Fibroblast of skin of left biceps (primary cell): ENCODE results near the gene TBC1D25.

Source experiments
- DNase-seq, 2 experiments: peaks; one replicate each; pipeline ENCODE4 v3.0.0-alpha.2; 2013; ENCODE audit warnings: low read depth in 2 of 2

Gene TBC1D25

DNA sequence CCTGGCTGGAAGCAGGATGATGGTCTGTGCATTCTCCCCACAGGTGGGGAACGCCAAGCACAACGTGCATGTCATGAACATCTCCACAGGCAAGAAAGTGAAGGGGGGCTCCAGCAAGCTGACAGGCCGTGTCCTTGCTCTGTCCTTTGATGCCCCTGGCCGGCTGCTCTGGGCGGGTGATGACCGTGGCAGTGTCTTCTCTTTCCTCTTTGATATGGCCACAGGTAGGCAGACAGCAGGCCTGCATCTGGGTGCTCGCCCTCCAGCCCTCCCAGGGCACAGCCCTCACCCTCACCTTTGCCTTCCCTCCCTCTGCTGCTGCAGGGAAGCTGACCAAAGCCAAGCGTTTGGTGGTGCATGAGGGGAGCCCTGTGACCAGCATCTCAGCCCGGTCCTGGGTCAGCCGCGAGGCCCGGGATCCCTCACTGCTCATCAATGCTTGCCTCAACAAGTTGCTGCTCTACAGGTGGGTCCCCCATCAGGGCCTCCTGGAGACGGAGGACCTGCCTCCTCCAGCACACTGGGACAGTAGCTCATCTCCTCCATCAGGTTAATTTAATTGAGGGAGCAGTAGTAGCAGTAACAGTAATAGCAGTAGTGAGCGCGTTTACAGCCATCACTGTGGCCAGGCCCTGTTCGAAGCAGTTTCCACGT lies 62.4 kb downstream of the TBC1D25 start:
- DNase-seq = no peak

DNA sequence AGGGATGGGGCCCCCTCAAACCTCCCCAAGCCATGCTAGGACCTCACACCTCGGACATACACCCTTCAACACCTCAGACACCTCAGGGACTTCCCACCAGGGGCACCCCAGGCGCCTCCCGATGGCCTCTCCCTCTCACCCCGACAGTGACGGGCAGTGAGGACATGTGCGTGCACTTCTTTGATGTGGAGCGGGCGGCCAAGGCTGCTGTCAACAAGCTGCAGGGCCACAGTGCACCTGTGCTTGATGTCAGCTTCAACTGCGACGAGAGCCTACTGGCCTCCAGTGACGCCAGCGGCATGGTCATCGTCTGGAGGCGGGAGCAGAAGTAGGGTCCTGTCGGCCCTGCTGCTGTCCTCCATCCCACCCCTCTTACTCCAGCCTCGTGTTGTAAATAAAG lies 65.2 kb downstream of the TBC1D25 start:
- no peak for DNase-seq

DNA sequence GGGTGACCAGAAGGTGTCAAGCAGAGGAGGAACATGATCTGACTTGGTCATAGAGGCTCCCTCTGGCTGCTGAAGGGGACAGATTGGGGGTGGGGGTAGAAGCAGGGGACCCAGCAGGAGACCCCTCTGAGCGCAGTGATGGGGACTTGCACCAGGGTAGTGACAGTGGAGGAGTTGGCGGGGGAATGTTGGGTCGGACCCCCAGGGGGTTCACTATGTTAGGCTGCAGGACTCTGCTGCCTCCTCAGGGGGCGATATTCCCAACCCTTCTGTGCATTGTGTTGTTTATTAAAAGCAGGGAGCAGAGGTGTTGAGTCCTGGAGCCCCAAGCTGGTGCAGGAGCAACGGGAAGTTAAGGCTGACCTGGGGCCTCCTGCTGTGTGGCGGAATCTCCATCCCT lies 66.6 kb downstream of the TBC1D25 start:
- DNase-seq = no peak

DNA sequence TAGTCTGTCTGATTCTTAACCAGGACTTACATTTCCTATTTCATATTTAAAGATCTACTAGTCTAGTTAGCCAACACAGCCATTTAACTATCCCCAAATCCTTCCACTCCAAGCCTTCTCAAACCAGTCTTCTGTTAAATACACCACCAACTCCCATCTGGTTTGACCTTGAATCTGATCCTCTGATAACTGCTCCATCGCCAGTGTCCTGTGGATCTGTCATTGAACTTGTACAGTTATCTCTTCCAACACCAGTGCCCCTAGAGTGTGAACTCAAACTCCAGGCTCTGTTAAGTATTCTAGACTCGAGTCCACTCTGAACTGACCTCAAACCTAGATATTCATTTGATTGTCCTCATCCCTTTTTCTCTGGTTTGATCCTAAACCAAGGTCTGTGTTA lies 72.2 kb downstream of the TBC1D25 start:
- no peak for DNase-seq
